ENCODE results near the gene TPO.

TPO gene

DNA sequence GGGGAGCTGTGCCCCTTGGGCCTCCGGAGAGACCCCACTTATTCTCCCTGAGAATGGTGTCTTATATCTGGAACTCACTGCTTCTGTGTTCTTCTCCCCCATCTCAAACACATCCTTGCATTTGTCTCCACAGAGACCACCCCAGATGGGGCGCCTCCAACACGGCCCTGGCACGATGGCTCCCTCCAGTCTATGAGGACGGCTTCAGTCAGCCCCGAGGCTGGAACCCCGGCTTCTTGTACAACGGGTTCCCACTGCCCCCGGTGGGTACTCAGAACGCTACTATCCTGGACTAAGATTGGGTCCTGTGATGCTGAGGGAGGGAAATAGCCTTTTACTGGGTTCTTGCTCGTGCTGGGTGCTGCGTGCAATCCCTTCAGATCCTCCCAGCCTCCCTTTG, 40.3 kb downstream of the TPO start:
- no peak for DNase-seq

DNA sequence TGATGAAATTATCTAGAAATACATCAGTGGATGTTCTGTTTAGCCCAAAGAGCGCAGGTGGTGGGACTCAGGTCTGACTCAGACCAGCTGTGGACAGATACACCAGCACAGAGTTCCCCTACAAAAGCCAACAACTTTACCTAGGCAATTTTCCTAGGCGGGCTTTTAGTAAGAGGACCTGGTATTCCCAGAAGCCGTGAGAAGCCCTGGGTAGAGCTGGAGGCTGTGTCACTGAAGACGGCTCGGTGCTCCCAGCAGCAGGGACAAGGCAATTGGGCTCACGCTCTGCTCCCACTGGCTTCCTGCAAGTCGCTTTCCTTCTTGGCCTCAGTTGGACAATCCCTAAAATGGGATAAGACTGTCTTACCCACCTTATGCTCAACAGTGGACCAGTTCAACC, 41.1 kb downstream of the TPO start:
- no peak for DNase-seq

DNA sequence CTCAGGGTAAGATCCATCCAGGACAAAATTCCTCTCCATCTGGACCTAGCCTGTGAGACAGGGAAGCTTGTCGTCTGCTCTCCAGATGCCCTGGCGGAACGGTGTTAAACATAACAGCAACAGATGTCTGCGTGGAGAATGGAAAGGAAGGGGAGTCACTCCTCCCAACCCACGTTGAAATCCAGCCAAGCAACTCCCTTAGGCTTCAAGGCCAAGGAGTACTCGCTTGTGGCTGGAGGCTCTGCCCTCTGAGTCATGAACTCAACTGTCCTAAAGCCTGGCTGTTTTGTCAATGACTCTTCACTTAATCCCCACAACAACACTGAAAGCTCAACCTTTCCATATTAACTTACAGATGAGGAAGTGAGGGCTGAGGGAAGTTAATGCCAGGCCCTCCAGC, 42.2 kb downstream of the TPO start:
- peak; percentile 62 for DNase-seq

DNA sequence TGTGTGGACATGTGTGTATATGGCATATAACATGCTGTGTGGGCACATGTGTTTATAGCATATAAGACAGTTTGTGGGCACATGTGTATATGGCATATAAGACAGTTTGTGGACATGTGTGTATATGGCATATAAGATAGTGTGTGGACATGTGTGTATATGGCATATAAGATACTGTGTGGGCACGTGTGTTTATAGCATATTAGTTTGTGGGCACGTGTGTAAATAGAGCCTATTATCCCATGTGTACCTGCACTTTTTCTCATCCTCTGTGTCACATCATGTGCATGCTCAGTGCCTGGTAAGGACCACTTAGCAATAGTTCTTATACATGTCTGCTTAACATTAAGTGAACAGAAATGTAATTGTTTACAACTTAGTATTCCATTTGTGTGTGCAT, 45.2 kb downstream of the TPO start:
- DNase-seq: no peak

DNA sequence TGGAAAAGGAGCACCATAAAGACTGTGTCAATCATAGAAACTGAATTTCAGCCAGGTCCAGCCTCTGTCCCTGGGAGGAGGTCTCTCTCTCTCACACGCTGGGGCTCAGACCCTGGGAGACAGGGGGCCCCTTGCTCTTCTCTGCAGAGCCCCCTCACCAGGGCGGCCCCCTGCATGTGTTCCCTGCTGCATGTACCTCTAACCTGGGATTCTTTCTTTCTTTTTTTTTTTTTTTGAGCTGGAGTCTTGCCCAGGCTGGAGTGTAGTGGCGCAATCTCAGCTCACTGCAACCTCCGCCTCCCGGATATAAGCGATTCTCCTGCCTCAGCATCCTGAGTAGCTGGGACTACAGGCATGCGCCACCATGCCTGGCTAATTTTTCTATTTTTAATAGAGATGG, 46.5 kb downstream of the TPO start:
- DNase-seq: no peak

DNA sequence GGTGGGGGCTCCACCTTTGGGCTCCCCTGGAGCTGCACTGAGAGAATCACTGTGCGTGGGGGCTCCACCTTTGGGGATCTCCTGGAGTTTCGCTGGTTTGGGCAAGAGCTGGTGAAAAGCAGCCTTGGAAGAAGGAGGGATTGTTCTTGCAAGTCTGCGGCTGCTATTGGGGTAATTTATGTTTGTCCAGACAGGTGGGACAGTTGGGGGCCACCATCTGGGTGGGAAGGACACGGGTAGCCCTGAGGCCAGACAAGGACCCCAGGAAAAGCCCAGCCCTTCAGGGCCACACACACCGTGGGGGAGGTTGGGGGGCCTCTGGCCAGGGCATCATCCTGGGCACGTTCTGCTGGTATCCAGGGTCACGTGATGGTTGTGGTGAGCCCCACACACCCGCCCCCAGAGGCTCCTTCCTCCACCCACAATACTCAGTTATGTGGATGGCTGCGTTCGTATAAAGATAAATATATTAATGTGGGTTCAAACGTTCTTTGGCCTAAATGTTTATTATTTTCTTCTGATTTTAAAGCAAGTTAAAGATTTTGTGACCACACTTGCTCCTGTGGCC, 47.7 kb downstream of the TPO start:
- no peak for DNase-seq

DNA sequence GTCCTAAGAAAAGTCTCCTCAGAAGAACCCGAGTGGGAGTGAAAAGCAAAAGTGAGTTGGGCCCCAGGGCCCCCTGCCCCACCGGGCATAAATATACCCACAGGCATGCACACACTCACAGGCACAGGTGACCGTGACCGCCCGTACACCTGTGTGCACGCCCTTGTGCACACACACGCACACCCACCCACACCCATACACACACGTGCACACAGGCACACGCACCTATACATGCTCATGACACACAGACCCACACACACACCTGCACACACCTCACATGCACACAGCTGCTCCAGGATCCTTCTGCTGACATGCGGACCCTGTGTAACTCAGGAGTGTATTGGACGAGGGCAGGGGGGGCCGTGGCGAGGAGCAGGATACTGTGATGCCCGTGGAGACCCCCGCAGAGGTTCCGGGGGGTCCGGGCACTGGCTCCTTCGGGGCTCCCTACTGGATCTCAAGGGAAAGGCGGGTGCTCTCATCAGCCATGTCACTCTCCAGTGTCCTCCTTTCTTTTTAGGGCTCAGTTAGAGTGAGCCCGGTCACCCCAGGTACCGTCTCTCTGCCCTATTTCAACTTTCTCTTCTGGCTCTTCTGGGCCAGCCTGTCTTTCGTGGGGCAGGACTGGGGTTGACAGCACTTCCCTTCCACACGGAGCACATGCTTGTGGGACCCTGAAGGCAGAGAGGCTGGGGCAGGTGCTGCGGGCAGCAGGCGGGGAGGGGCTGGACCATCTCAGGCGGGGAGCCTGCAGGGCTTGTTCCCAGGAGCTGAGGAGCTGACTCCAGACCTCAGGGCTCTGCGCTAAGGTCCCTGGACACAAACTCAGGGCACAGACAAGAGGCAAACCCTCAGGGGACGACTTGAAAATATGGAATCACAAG, 48.5 kb downstream of the TPO start:
- no peak for DNase-seq

DNA sequence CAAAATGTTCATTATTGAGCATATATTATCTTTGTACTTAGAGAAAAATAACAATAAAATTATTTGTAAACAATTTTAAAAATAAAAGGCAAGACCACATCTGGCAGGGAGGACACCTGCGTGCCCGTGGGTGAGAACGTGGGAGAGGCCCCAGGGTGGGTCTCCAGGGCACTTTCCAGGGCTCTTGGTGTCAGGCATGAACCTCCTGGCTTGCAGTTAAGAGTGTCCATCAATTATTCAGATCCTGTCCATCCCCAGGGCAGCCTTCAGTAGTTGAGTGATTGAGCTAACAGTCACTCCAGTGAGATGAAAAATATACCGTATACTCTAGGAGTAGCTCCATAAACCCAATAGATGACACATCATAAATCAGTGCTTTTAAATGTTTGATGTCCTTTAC, 49.7 kb downstream of the TPO start:
- DNase-seq: no peak

DNA sequence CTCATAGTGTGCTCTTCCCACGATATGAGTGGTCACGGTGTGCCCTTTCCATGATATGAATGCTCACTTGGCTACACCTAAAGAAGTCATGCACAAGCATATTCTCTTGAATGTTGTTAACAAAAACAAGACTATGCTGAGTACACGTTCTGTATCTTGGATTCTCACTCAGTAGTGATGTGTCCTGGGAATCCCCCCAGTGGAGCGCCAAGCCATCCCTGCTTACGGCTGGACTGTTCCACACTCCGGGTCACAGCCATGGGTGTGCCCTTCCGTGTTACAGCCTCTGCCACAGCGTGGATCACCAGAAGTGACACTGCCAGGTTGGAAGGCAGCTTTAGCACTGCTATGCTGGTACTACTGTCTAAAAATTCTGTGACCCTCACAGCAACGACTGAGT, 59.1 kb downstream of the TPO start:
- DNase-seq: no peak

DNA sequence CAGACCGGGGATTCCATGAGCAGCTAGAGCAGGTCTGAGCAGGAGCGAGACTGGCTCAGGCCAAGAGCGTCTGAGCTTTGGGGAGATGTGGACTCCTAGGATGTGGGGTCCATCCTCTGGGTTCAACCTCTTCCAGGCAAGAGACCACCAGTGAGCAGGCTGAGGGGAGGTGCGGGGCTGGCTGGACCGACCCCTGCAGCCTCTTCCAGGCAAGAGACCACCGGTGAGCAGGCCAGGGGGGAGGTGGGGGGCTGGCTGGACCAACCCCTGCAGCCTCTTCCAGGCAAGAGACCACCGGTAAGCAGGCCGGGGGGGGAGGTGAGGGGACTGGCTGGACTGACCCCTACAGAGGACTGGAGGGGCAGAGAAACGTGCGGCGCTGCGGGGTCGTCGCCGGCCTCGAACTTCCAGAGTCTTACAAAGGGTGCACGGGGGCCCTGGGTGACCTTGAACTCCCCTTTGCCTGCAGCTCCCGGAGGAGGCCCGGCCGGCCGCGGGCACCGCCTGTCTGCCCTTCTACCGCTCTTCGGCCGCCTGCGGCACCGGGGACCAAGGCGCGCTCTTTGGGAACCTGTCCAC, 63.4 kb downstream of the TPO start:
- DNase-seq: no peak

DNA sequence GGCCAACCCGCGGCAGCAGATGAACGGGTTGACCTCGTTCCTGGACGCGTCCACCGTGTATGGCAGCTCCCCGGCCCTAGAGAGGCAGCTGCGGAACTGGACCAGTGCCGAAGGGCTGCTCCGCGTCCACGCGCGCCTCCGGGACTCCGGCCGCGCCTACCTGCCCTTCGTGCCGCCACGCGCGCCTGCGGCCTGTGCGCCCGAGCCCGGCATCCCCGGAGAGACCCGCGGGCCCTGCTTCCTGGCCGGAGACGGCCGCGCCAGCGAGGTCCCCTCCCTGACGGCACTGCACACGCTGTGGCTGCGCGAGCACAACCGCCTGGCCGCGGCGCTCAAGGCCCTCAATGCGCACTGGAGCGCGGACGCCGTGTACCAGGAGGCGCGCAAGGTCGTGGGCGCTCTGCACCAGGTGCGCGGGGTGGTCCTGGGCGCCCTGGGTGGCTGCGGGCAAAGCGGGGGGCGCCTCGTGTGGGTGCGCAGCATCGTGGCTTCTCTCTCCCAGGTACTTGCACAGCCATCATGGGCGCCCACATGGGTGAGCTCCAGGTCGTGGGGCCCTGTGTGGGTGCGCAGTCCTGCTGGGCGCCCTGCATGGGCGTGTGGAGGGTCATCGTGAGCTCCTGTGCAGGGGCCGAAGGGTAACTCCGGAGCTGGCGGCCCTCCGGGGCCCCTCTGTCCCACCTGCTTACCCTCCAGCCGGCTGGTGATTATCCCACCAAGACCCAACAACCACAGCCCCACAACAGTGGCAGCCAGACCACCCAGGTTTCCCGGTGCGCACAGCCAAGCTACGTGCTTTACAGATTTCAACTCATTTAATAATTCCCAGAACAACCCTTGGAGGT, 64.2 kb downstream of the TPO start:
- DNase-seq: no peak

DNA sequence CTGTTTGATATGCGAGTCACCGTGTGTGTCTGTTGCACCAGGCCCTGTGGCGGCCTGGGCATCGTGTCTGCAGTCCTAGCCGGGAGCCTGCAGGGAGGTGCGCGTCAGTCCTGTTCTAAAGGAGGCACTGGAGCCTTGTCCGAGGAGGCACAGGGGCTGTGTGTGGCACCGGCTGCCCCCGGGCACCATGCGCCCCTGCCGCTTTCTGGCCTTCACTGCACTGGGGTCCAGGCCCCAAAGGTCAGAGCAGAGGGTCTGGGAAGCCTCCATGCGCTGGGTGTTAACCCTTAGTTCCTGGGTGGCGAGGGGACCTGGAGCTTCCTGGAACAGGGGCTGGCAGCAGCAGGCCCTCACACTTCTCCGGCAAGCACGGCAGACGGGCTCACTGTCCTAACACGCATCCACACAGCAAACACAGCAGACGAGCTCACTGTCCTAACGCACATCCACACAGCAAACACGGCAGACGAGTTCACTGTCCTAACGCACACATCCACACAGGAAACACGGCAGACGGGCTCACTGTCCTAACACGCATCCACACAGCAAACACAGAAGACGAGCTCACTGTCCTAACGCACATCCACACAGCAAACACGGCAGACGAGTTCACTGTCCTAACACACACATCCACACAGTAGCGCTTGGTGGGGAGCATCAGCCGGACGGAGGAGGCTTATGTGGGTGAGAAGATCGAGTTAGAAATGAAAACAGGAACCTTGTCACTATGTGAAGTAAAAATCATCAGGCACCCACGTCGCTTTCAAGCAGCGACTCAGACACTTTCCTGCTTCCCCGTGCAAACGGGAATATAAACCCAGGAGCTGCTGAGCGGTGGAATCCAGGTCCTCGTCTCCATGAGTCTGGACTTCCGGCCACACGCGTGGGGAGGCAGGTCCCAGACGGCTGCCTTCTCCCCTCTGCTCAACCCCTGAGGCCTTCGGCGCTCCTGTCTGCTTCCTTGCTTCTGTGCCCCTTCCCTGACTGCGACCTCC, 65.3 kb downstream of the TPO start:
- no peak for DNase-seq

DNA sequence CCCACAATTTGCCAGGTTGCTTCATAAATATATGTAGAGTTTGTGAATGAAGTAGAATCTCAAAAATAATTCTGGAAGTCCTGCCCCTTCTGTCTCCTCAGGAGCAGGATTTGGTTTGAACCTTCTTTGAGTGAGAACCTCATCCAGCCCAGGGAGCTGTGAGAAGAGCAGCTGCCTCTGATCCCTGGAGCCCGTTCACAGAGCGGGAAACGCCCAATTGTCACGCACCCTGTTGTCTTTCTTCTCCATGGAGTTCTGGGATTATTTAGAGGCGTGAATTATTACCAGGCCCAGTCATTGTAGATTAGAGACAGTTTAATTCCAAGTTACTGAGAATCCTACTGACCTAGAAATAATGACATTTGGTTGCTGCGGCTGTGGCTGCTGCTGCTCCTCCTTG, 66.1 kb downstream of the TPO start:
- DNase-seq: no peak

DNA sequence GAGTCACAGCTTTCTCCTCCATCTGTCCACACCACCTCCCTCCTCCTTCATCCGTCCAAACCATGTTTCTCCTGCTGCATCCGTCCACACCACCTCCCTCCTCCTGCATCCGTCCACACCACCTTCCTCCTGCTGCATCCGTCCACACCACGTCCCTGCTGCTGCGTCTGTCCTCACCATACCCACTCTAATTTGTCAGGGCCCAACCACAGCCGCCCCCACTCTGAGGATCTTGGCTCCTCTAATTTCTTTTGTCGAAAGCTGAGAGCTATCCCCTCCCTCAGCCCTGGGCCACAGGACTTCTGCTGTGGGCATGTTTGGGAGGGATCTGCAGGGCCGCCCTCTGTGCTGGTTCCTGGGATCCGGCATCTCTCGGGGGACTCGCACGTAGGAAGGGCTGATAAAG, 67.4 kb downstream of the TPO start:
- no peak for DNase-seq

DNA sequence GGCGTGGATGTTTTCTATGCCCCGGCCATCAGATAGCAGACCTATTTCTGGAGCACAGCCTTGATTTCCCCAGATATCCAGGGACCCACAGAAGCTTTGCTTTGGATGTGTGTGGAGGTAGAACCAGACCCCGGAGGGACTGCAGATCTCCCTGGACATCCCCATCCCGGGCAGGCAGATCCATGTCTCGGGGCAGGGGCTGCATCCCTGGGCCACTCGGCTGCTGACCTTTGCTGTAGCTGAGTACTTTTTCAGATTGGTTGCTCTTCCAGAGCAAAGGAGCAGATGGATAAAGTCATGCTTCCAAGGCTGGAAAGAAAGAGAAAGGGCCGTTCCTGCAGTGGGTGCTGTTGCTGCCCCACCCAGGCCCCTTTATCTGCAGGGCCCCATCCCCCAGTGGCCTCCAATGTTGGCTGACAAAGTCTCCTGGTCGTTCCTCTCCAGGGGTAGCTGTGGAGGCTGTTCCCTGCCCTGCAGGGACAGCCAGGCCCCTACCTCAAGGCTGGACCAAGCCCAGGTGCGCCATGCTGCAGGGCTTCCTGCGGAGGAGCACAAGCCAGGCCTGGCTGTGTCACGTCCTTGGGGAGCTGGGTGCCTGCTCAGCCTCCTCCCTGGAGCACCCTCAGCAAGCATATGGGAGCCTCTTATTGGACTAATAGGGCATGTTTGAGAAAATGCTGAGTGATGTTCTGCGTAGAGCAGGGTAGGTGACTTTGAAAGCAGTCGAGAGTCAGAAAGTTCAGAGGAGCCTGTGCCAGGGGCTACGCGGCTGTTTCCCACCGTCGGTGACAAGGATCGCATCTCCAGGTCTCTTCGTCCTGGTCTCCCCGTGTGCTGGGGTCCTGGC, 68.4 kb downstream of the TPO start:
- no peak for DNase-seq

DNA sequence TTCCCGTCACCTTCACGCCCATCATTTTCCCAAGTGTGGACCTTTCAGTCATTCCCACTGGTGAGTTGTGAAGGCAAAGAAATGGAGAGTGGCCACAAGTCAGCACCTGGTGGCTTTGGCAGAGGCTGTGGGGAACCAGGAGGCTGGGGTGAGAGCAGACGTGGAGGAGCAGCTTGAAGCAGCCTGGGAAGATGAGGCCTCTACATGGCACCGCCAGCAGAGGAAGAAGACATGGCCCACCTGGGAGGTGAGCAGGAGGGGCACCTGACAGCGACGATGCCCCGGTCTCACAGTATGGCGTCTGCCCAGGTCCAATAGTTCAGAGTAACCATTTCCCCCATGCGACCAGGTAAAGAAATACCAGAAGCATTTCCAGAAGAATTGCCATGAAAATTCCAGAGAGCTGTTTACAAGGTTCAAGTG, 69.0 kb downstream of the TPO start:
- DNase-seq: no peak

DNA sequence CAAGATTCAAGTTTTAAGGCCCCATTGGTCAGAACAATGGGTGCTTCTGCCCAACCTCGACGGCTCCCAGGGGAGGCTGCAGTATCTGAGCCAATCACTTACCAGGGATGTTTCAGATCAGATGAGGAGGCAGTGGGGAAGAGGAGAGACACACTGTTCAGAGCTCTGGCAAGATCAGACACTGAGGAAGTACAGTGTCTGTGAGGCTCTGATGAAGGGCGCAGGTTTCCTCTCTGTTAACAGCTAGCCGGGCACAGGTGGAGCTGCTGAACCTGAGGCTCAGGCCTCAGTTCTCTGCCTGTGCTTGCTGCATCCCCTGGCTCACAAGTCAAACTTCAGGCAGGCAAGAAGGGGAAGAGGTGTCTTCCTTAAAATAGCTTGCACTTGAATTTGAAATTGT, 69.7 kb downstream of the TPO start:
- no peak for DNase-seq

DNA sequence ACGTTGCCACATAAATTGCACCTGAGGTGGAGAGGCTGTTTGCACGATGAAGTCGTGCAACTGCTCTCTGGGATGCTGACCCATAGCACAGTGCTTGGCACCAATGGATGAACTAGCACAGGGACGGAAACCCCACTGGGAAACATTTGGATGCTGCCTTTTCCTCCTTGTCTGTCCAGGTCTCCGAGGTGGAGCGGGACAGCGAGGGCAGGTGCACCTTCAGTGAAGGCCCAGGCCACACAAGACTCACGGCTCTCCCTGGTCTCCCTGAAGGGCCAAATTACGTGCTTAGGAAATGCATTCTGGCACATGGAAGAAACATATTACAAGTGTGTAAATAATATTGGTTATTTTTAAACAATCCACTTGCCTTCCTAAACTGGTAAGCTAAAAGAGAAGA, 70.3 kb downstream of the TPO start:
- no peak for DNase-seq

DNA sequence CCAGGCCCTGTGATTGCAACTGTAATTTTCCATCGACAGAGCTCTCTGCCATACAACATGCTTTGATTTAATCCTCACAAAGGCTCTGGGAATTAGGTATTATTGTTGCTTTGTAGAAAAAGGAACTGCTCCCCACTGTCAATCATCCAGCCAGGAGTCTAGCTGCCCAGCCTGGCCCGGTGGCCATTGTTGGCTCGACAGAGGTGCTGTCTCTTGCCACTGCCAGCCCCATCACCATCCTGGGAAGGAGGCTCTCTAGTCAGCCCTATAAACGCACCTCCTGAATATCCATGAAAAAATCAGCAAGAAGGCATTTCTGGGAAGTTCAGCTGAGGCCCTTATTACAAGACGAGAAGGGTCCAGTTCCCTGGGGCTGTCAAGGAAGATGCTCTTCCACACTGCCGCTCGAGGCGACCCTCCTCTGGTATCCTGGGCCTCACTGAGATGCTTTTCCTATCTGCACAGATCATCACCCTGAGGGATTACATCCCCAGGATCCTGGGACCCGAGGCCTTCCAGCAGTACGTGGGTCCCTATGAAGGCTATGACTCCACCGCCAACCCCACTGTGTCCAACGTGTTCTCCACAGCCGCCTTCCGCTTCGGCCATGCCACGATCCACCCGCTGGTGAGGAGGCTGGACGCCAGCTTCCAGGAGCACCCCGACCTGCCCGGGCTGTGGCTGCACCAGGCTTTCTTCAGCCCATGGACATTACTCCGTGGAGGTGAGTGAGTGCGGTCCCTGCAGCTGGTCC, 71.0 kb downstream of the TPO start:
- no peak for DNase-seq

DNA sequence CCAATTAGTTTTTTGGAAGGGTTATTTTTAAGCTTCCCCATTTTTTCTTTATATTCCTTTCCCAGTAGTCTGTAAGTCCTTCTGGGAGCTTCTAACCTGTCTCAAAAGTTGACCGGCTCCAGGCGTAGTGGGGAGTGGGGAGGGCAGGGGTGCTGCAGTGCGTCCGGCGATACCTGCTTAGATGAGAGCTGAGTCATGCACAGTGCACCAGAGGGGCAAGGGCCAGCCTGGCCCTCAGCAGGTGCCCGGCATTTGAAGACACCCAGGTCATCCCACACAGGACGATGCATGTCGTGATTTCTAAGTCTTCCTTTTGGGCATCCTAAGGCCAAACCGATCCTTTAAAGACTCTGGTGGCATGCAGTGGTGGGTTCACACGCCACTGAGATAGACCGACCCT, 73.4 kb downstream of the TPO start:
- no peak for DNase-seq

DNA sequence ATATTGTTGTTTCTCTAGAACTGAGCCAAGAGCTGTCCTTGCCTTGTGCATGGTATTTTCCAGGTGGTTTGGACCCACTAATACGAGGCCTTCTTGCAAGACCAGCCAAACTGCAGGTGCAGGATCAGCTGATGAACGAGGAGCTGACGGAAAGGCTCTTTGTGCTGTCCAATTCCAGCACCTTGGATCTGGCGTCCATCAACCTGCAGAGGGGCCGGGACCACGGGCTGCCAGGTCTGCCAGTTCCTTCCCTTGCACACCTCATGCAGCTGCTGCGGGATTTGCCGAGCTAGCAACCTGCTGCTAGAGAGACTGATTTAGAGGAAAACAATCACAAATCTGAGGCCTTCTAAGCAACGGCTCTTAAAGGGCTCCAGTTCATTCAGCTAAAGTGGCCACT, 74.5 kb downstream of the TPO start:
- no peak for DNase-seq

Data from NCI-H2171 treated with DMSO at 0.1 percent for 48 hours (cell line).